ENCODE results near the gene CENPV. TPM values are rescaled to one million over a fixed set of nuclear protein-coding genes. Genes with fewer than 3 reads are reported as not detected.

Gene CENPV
- total and polyA plus RNA-seq, 2 of the 13 experiments (the other 11 are each of a cell fraction or from before 2014, with no cell fraction given) = 193 to 292 TPM

DNA sequence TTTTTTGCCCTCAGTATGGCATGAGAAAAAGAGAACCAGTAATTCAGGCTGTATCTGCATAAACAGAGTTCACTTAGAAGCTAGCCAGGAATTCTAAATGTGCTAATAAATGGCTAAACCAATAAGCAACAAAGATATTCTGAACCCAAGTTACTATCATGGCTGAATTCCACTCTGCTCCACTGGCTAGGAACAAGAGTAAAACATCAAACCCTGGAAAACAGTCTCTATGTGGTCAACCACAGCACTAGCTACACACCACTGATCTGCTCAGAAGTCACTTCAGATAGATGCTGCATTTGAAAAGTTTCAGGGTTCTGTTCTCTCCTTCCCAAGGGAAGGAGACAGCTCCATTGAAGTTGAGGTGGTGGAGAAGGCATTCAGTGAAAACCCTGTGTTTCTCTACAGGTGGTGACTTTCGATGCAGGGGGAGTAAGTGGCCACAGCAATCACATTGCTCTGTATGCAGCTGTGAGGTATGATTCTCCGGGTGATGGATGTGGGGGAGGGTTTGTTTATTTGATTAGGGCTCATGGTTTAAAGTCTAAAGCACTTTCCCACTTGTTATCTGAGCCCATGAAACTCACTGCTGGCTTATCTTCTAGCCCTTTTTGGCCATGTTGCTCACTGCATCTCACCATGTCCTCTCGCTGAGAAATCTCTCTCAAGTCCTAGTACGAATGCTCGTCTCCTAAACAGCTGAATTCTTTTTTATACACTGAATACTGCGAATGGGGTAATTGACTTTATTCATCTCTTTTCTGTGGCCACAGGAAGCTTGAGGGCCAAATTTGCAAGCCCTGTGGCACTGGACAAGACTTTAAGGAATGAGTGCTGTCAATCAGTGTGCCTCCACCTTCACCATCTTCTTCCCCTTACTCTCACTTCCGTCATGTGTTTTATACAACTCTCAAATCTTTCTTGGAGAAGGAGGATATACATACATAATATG is 39.9 kb downstream of the CENPV start (continued):
- TF ChIP-seq ZBTB8A (CRISPR knock-in tag; IDR thresholded peaks at IDR 0.05; ENCODE audit: borderline replicate concordance, low read depth) (peak; percentile 69; the same call in 1 of the 2 replicates), TBX3 (IDR thresholded peaks at IDR 0.05; ENCODE audit: borderline replicate concordance) (peak; percentile 59; the same call in 1 of the 2 replicates), FIP1L1 (IDR thresholded peaks at IDR 0.05; ENCODE audit: borderline replicate concordance, insufficient read depth, low read depth, low read length) (no peak), TOE1 (CRISPR knock-in tag; IDR thresholded peaks at IDR 0.05) (no peak), U2AF1 (optimal IDR thresholded peaks at IDR 0.05; ENCODE audit: low read depth, low read length) (no peak), ZNF841 (CRISPR knock-in tag; IDR thresholded peaks at IDR 0.05; ENCODE audit: borderline replicate concordance) (no peak), EEA1 (CRISPR knock-in tag; IDR thresholded peaks at IDR 0.05; ENCODE audit: borderline replicate concordance) (no peak), FOXP1 (IDR thresholded peaks at IDR 0.05) (peak; percentile 52; the same call in 1 of the 2 replicates), FOXP1 (CRISPR knock-in tag; IDR thresholded peaks at IDR 0.05) (peak; percentile 88), SOX5 (CRISPR knock-in tag; IDR thresholded peaks at IDR 0.05; ENCODE audit: borderline replicate concordance) (peak; percentile 66; the same call in 1 of the 2 replicates), DNMT1 (CRISPR knock-in tag; IDR thresholded peaks at IDR 0.05) (no peak)
- TF ChIP-seq, protein P1, sequence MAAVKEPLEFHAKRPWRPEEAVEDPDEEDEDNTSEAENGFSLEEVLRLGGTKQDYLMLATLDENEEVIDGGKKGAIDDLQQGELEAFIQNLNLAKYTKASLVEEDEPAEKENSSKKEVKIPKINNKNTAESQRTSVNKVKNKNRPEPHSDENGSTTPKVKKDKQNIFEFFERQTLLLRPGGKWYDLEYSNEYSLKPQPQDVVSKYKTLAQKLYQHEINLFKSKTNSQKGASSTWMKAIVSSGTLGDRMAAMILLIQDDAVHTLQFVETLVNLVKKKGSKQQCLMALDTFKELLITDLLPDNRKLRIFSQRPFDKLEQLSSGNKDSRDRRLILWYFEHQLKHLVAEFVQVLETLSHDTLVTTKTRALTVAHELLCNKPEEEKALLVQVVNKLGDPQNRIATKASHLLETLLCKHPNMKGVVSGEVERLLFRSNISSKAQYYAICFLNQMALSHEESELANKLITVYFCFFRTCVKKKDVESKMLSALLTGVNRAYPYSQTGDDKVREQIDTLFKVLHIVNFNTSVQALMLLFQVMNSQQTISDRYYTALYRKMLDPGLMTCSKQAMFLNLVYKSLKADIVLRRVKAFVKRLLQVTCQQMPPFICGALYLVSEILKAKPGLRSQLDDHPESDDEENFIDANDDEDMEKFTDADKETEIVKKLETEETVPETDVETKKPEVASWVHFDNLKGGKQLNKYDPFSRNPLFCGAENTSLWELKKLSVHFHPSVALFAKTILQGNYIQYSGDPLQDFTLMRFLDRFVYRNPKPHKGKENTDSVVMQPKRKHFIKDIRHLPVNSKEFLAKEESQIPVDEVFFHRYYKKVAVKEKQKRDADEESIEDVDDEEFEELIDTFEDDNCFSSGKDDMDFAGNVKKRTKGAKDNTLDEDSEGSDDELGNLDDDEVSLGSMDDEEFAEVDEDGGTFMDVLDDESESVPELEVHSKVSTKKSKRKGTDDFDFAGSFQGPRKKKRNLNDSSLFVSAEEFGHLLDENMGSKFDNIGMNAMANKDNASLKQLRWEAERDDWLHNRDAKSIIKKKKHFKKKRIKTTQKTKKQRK (IDR thresholded peaks at IDR 0.05; ENCODE audit: low read length) = no peak
- TF ChIP-seq, protein P2, sequence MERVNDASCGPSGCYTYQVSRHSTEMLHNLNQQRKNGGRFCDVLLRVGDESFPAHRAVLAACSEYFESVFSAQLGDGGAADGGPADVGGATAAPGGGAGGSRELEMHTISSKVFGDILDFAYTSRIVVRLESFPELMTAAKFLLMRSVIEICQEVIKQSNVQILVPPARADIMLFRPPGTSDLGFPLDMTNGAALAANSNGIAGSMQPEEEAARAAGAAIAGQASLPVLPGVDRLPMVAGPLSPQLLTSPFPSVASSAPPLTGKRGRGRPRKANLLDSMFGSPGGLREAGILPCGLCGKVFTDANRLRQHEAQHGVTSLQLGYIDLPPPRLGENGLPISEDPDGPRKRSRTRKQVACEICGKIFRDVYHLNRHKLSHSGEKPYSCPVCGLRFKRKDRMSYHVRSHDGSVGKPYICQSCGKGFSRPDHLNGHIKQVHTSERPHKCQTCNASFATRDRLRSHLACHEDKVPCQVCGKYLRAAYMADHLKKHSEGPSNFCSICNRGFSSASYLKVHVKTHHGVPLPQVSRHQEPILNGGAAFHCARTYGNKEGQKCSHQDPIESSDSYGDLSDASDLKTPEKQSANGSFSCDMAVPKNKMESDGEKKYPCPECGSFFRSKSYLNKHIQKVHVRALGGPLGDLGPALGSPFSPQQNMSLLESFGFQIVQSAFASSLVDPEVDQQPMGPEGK (CRISPR knock-in tag; IDR thresholded peaks at IDR 0.05) = peak; percentile 79
- TF ChIP-seq, protein P3, sequence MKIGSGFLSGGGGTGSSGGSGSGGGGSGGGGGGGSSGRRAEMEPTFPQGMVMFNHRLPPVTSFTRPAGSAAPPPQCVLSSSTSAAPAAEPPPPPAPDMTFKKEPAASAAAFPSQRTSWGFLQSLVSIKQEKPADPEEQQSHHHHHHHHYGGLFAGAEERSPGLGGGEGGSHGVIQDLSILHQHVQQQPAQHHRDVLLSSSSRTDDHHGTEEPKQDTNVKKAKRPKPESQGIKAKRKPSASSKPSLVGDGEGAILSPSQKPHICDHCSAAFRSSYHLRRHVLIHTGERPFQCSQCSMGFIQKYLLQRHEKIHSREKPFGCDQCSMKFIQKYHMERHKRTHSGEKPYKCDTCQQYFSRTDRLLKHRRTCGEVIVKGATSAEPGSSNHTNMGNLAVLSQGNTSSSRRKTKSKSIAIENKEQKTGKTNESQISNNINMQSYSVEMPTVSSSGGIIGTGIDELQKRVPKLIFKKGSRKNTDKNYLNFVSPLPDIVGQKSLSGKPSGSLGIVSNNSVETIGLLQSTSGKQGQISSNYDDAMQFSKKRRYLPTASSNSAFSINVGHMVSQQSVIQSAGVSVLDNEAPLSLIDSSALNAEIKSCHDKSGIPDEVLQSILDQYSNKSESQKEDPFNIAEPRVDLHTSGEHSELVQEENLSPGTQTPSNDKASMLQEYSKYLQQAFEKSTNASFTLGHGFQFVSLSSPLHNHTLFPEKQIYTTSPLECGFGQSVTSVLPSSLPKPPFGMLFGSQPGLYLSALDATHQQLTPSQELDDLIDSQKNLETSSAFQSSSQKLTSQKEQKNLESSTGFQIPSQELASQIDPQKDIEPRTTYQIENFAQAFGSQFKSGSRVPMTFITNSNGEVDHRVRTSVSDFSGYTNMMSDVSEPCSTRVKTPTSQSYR (CRISPR knock-in tag; IDR thresholded peaks at IDR 0.05; ENCODE audit: borderline replicate concordance) = peak; percentile 98
- TF ChIP-seq, protein P4, sequence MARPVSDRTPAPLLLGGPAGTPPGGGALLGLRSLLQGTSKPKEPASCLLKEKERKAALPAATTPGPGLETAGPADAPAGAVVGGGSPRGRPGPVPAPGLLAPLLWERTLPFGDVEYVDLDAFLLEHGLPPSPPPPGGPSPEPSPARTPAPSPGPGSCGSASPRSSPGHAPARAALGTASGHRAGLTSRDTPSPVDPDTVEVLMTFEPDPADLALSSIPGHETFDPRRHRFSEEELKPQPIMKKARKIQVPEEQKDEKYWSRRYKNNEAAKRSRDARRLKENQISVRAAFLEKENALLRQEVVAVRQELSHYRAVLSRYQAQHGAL (CRISPR knock-in tag; IDR thresholded peaks at IDR 0.05; ENCODE audit: not compliant biosample characterization) = no peak
- TF ChIP-seq, protein P5, sequence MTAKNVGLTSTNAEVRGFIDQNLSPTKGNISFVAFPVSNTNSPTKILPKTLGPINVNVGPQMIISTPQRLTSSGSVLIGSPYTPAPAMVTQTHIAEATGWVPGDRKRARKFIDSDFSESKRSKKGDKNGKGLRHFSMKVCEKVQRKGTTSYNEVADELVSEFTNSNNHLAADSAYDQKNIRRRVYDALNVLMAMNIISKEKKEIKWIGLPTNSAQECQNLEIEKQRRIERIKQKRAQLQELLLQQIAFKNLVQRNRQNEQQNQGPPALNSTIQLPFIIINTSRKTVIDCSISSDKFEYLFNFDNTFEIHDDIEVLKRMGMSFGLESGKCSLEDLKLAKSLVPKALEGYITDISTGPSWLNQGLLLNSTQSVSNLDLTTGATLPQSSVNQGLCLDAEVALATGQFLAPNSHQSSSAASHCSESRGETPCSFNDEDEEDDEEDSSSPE (CRISPR knock-in tag; IDR thresholded peaks at IDR 0.05) = 0 out of 2 replicates have a peak, but pooled peaks have one; percentile 32

Measured in HepG2 (cell line).